Measurements from ENCODE around the gene SMAP2. TPM values are rescaled to one million over a fixed set of nuclear protein-coding genes. Genes with fewer than 3 reads are reported as not detected.

SMAP2 gene
- polyA plus RNA-seq, 3 donors from 2014 or later: 166 to 280 (median 170) TPM

DNA sequence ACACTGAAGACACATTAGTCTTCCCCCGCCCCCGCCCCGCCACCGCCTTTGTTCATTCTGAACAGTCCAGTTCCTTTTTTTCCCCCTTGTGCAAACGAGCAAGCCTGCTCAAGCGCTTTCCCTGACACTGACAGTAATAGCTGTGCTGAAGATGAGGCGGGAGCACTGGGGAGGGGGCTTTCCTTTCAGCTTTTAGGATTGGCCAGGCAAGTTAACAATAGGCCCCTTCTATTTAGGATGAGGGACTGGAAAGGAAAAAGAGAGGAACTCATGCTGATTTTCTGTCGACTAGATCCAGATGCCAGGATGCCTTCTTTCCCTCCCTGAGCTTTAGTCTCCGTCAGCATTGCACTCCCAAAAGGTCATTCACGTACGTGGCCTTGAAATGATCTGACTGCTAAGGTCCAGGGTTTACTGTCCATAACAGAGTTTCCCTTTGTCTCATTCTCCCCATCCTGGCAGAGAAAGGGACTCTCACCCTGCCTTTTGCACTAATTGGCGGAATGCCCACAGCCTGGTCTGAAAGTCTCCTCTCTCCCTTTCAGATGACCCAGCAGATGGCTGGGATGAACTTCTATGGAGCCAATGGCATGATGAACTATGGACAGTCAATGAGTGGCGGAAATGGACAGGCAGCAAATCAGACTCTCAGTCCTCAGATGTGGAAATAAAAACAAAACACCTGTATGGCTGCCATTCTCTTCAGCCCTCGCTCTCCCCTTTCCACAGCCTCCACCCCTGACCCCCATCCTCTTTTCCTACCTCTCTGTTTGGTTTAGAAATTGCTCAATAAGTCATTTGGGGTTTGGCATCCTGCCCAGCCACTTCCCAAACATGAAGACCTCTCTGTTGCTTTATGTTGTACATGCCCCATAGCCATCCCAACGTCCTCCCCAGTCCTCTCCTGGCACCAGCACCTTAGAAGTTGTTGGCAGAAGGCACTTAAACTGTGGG is 48.2 kb downstream of the SMAP2 start:
- Mint-ChIP-seq H3K27ac (peak overlapping the region in 4 of 6 donors; percentile 10 to 45 (median 26)), H3K36me3 (peaks cover 39 to 60% (median 40%) of the 10 kb centered on the region in 3 donors), H3K27me3 (ENCODE audit: low read depth in 3 of 3) (peaks cover 0 to 5% (median 2%) of the 10 kb centered on the region in 3 donors), H3K4me3 (no peak overlapping the region), H3K9me3 (no peaks in the 10 kb centered on the region), H3K4me1 (peaks cover 6 to 8% of the 10 kb centered on the region in 2 donors)
- no peak for DNase-seq

DNA sequence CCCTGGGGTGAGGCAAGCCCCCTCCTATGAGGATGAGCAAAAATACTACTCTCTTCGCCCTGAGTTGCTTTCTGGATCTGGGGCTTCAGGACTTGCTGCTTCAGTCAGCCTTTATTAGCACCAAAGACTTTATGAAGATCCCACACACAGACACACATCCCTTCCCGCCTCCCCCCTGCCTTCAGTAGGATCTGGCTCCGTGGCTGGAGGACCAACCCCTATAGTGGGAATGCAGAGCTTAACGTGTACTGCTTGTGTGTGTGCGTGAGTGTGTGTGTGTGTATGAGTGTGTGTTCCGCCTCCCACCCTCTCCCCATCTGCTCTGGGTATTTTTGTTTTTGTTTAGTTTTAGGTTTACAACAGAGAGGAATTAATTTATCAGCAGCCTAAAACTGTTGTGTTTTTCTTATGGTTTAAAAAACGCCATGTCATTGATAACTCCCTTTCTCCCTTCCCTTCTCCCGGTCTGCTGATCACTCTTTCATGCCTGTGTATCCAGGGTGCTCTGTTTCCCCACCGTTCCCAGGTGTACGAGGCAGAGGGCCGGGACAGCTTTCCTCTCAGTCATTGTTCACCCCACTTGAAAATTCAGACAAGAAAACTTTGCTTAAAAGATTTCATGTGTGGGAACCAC is 49.2 kb downstream of the SMAP2 start:
- Mint-ChIP-seq H3K27ac (peak overlapping the region in 1 of 6 donors; percentile 67), H3K4me3 (no peak overlapping the region), H3K4me1 (peaks cover 4 to 6% of the 10 kb centered on the region in 2 donors), H3K27me3 (ENCODE audit: low read depth in 3 of 3) (peaks cover 0 to 5% (median 2%) of the 10 kb centered on the region in 3 donors), H3K36me3 (peaks cover 32 to 51% (median 32%) of the 10 kb centered on the region in 3 donors), H3K9me3 (no peaks in the 10 kb centered on the region)
- DNase-seq: no peak

DNA sequence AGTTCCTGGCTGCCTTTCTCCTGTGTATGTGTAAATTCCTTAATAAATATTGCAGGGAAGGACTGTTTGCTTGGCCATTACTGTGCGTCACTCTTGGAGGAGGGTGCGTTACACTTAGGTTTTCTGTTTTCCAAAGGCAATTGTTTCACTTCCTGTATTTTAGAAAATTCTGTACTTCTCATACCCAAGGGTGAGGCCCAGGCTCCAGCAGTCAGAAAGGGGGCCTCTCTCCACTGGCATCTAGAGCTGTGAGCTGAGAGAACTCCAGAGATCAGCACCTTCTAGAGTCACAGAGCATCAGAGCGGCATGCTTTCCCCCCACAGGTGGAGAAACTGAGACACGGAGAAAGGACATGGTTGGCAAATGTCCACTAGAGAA is 49.7 kb downstream of the SMAP2 start:
- no peak for DNase-seq
- no peak overlapping the region for H3K4me3 Mint-ChIP-seq
- H3K9me3 Mint-ChIP-seq: no peaks in the 10 kb centered on the region
- peaks cover 0 to 5% (median 2%) of the 10 kb centered on the region in 3 donors for H3K27me3 Mint-ChIP-seq (ENCODE audit: low read depth in 3 of 3)
- peaks cover 4 to 6% of the 10 kb centered on the region in 2 donors for H3K4me1 Mint-ChIP-seq
- H3K36me3 Mint-ChIP-seq: peaks cover 28 to 47% (median 28%) of the 10 kb centered on the region in 3 donors
- H3K27ac Mint-ChIP-seq: no peak overlapping the region

DNA sequence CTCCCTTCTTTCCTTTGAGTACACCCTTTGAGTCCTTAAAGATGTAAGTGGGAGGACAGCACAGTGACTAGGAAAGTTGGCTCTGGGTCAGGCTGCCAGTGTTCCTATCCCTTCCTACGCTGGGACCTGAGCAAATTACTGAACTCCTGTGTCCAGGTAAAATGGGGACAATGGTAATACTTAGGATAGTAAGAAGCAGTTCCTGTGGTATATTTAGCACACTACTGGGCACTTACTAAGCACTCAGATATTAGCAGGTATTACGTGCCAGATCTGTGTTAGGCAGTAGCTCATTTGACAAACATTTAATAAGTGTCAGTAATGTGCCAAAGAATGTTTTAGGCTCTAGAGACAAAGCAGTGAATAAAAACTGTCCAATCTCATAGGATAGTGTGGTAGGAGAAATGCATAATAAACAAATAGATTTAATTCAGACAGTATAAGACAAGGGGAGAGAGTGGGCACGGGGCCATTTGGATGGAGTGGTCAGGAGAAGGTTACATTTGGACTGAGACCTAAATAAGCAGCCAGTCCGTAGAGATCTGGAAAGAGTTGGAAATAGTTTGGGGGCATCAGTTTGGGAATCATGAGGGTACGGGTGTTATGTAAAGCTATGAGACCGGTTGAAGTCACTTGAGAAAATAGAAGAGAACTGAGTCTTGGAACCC is 50.6 kb downstream of the SMAP2 start:
- peaks cover 0 to 5% (median 0%) of the 10 kb centered on the region in 3 donors for H3K27me3 Mint-ChIP-seq (ENCODE audit: low read depth in 3 of 3)
- peaks cover 20 to 39% (median 20%) of the 10 kb centered on the region in 3 donors for H3K36me3 Mint-ChIP-seq
- no peak overlapping the region for H3K4me3 Mint-ChIP-seq
- no peak for DNase-seq
- no peaks in the 10 kb centered on the region for H3K9me3 Mint-ChIP-seq
- peaks cover 4 to 6% of the 10 kb centered on the region in 2 donors for H3K4me1 Mint-ChIP-seq
- H3K27ac Mint-ChIP-seq: peak overlapping the region in 4 of 6 donors; percentile 7 to 52 (median 35)

DNA sequence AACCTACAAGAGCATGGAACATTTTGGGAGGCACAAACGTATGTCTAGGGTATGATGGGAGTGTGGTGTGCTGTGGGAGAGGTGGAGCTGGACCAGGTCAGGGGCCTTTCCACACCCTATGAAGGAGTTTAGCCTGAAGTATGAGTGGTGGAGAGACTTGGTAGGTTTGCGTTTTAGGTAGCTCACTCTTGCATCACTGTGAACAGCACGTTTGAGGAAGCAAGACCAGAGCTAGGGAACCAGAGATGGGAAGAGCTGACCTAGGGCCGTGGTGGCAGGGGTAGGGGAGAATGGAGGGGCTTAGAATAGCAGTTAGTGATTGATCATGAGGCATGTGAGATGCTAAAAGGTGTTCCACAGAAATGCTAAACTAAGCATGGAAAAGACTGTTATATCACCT is 51.7 kb downstream of the SMAP2 start:
- no peak for DNase-seq
- H3K4me1 Mint-ChIP-seq: peaks cover 4 to 6% of the 10 kb centered on the region in 2 donors
- peaks cover 0 to 5% (median 0%) of the 10 kb centered on the region in 3 donors for H3K27me3 Mint-ChIP-seq (ENCODE audit: low read depth in 3 of 3)
- peak overlapping the region in 2 of 6 donors; percentile 22 to 25 for H3K27ac Mint-ChIP-seq
- peaks cover 18 to 34% (median 20%) of the 10 kb centered on the region in 3 donors for H3K36me3 Mint-ChIP-seq
- H3K4me3 Mint-ChIP-seq: no peak overlapping the region
- no peaks in the 10 kb centered on the region for H3K9me3 Mint-ChIP-seq

DNA sequence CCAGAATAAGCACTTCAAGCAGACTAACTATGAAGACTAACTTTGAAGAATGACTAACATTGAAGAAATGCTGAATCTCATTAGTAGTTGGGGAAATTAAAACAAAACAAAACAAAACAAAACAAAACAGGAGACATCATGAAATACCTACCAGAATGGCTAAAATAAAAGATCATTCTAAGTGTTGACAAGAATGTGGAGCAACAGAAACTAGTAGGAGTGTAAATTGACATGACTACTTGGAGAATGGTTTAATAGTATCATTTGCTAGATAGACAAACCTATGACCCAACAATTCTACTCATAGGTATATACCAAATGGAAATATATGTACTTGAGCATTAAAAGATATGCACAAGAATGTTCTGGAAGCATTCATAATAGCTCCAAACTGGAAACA is 57.9 kb downstream of the SMAP2 start:
- H3K27ac Mint-ChIP-seq: peak overlapping the region in 1 of 6 donors; percentile 43
- peaks cover 0 to 4% (median under 1%) of the 10 kb centered on the region in 3 donors for H3K36me3 Mint-ChIP-seq
- H3K27me3 Mint-ChIP-seq (ENCODE audit: low read depth in 3 of 3): peaks cover 0 to 2% (median 0%) of the 10 kb centered on the region in 3 donors
- H3K4me1 Mint-ChIP-seq: peaks cover 0 to 1% of the 10 kb centered on the region in 2 donors
- H3K4me3 Mint-ChIP-seq: no peak overlapping the region
- no peaks in the 10 kb centered on the region for H3K9me3 Mint-ChIP-seq
- DNase-seq: no peak

DNA sequence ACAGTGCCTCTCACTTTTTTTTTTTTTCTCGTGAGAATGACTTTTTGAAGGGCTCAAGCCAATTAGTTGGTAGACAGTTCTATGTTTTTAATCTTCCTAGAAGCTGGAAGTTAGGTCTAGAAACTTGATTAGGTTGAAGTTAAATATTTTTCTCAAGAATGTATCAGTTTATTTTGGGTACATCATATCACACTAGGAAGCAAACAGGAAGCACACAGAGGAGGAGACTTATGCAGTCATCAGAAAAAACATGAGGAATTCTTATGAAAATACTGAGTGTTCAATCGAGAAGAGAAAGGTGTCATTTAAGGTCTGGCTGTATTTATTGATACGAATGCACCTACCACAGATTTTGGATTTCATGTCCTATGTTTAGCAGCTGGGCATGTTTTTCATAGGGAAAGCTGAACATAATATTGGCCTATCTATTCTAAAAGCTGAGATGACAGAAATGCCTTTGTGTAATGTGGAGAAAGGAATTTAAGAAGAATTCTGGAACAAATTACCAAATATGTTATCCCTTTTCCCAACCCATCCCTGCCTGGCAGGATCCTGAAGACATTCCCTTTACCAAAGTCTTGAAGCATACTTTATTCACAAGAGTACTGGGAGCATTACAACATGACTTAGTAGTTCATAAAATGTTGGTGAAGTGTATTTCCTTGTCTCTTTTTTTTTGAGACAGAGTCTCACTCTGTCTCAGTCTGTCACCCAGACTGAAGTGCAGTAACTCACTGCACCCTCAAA is 59.3 kb downstream of the SMAP2 start:
- Mint-ChIP-seq H3K36me3 (peaks cover 0 to 3% (median 0%) of the 10 kb centered on the region in 3 donors), H3K27ac (no peak overlapping the region), H3K4me1 (no peaks in the 10 kb centered on the region), H3K27me3 (ENCODE audit: low read depth in 3 of 3) (peaks cover 0 to 2% (median 0%) of the 10 kb centered on the region in 3 donors), H3K4me3 (no peak overlapping the region), H3K9me3 (no peaks in the 10 kb centered on the region)
- DNase-seq: no peak

DNA sequence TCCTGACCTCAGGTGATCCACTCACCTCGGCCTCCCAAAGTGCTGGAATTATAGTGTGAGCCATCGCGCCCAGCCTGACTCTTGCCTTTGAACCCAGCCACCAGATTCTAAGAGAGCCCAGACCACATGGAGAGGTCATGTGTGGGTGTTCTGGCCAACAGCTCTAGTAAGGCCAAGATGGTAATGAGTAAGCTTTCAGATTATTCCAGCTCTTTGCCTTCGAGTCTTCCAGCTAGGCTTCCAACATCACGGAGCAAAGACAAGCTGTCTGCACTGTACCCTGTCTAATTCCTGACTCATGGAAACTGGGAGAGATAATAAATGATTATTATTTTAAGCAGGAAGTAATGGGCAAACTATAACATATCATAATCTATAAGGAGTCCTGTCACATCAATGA is 61.9 kb downstream of the SMAP2 start:
- no peaks in the 10 kb centered on the region for H3K9me3 Mint-ChIP-seq
- H3K4me1 Mint-ChIP-seq: no peaks in the 10 kb centered on the region
- peaks cover 0 to 3% (median 0%) of the 10 kb centered on the region in 3 donors for H3K27me3 Mint-ChIP-seq (ENCODE audit: low read depth in 3 of 3)
- DNase-seq: no peak
- H3K27ac Mint-ChIP-seq: no peak overlapping the region
- no peak overlapping the region for H3K4me3 Mint-ChIP-seq
- peaks cover 0 to 3% (median 0%) of the 10 kb centered on the region in 3 donors for H3K36me3 Mint-ChIP-seq

DNA sequence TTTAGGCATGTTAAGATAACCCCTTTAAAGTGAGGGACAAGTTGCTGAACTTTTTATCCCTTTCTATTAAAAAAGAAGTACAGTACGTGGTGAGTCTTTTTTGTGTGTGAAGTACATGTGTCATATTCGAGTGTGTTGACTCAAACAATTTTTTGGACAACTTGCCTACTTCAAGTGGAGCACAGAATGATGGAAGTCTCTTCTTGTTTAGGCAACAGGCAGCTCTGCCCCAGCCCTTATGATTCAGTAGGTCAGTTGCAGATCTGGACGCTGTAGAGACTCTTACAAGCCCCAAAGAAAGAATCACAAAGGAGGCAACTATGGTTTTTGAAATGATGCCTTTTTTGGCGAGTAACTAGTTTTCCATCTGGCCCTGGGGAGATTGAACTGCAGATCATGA is 62.3 kb downstream of the SMAP2 start:
- H3K4me1 Mint-ChIP-seq: no peaks in the 10 kb centered on the region
- H3K27ac Mint-ChIP-seq: no peak overlapping the region
- no peak overlapping the region for H3K4me3 Mint-ChIP-seq
- peaks cover 0 to 3% (median 0%) of the 10 kb centered on the region in 3 donors for H3K36me3 Mint-ChIP-seq
- H3K9me3 Mint-ChIP-seq: no peaks in the 10 kb centered on the region
- no peak for DNase-seq
- H3K27me3 Mint-ChIP-seq (ENCODE audit: low read depth in 3 of 3): peaks cover 0 to 3% (median 0%) of the 10 kb centered on the region in 3 donors

DNA sequence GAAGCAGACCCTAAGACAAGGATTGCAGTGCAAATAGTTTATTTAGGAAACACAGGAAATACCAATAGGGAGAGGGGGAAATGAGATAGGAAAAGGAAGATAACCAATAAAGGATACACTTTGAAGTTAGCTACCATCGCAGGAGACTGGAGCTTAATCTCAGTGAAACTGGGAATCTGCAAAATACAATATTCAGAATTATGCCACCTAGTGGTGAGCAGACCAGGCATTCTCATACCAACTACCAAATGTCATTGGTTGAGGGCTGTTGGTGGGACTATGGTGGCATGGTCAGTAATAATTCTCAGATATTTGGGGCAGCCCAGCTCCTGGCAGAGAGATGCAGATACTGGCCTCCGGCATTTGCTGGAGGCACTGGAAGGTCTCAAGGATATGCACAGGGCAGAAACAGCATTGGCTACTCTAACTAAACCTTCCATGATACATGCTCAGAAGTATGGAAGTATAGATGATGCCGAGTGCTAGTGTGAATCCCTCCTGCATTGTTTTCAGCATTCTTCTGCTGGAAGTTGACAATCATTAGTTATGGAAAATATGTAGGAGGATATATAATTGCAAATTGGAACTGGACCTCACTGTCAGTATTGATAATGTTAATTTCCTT is 65.0 kb downstream of the SMAP2 start:
- H3K4me3 Mint-ChIP-seq: no peak overlapping the region
- no peaks in the 10 kb centered on the region for H3K9me3 Mint-ChIP-seq
- H3K36me3 Mint-ChIP-seq: peaks cover 0 to 3% (median 0%) of the 10 kb centered on the region in 3 donors
- no peak overlapping the region for H3K27ac Mint-ChIP-seq
- peaks cover 0 to 1% (median 0%) of the 10 kb centered on the region in 3 donors for H3K27me3 Mint-ChIP-seq (ENCODE audit: low read depth in 3 of 3)
- H3K4me1 Mint-ChIP-seq: no peaks in the 10 kb centered on the region
- peak in 2 of 3 donors; percentile 27 to 34 for DNase-seq

DNA sequence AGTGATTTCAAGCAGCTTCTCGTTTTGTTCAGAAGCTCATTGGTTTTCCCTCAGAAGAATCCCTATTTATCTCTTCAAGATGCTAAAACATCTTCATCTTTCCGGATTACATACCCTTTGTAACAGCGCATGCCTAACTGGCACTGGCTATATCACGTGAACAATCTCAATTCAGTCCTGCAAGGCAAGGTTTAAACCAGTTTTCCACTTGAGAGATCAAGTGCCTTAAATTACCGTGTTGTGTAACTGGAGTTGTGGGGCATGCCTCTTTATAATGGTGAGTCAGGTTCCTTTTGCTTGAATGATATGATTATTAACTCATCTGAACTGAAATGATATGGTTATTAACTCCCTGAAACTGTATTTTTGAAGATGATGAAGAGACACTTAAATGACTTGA is 65.7 kb downstream of the SMAP2 start:
- Mint-ChIP-seq H3K4me3 (no peak overlapping the region), H3K27ac (no peak overlapping the region), H3K9me3 (no peaks in the 10 kb centered on the region), H3K36me3 (peaks cover 0 to 3% (median 0%) of the 10 kb centered on the region in 3 donors), H3K4me1 (no peaks in the 10 kb centered on the region), H3K27me3 (ENCODE audit: low read depth in 3 of 3) (peaks cover 0 to 1% (median 0%) of the 10 kb centered on the region in 3 donors)
- no peak for DNase-seq

DNA sequence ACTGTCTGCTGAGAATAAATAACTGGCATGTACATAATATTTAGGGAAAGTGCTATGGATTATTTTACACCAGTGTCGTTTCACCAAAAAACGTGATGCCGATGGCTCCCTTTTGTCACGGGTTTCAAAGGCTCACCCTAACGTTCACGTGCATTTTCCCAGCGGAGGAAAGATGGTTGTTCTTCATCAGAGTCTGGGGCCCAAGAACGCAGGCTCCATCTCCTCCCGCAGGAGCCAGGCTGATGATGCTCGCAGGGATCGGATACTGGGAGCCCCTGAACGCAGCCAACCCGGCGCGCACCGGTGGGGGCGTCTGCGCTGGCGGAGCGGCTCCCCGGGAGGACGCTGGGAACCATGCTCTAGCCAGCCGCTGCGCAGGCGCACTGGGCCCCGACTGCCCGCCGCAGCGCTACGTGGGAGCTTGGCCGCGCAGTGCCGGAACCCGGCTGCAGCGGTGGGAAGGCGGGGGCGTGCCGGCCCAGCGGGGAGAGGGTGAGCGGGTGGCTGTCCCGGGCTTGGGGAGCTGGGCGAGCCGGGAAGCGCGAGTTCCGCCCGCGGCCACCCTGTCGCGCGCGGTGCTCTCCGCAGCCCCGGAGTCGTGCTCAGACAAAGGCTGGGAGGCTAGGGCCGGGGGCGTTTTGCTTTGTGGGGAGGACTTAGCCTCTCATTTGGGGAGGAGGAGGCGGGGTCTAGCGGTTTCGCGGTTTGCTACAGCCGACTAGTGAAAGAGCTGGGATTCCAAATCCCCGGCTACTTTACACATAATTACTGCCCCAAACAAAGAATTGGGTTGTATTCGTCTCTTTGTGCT is 76.4 kb downstream of the SMAP2 start, which contains the start of gene ZFP69B:
TSS of gene ZFP69B (plus strand) at position 793 of the 811 bp plus-strand sequence. CDS start 486 bp downstream, outside the sequence.
- H3K4me3 Mint-ChIP-seq: peak within 1 kb of the TSS; percentile 84 to 95 (median 91)
- peaks cover 14 to 28% (median 19%) of the 10 kb centered on the region in 3 donors for H3K36me3 Mint-ChIP-seq
- peaks cover 0 to 6% (median 6%) of the 10 kb centered on the region in 3 donors for H3K27me3 Mint-ChIP-seq (ENCODE audit: low read depth in 3 of 3)
- H3K27ac Mint-ChIP-seq: peak within 1 kb of the TSS; percentile 65 to 92 (median 85)
- peaks cover 0 to 29% (median 4%) of the 10 kb centered on the region in 6 donors for H3K9me3 Mint-ChIP-seq
- H3K4me1 Mint-ChIP-seq: peaks cover 23 to 31% of the 10 kb centered on the region in 2 donors
- peak; percentile 90 to 91 (median 91) for DNase-seq
